HG03135 (cell line): ENCODE results near the gene DNAJC15.
A peak's percentile ranks its signal among the peaks of the same experiment; 100 is the strongest.

Experiments used
- ATAC-seq: cut with Tn5 transposase; IDR thresholded peaks from one replicate; pipeline ENCODE4 v1.9.1; 2021; ENCODE audit warnings: mild to moderate bottlenecking, moderate library complexity; ENCODE audit not compliant: unreplicated experiment

The DNAJC15 gene

GRCh38 chr13:43023289-43023963 is at the start of gene DNAJC15:
DNAJC15 (plus strand) TSS chr13:43023586; CDS start chr13:43023627, 41 bp downstream.
- ATAC-seq: peak; percentile 86

- ATAC-seq: no peak
Measured at GRCh38 chr13:42976066-42976465, 47.3 kb upstream of the DNAJC15 start.

GRCh38 chr13:42977219-42977659 is 46.1 kb upstream of the DNAJC15 start:
- no peak for ATAC-seq

GRCh38 chr13:42981317-42981716 is 42.1 kb upstream of the DNAJC15 start:
- ATAC-seq: no peak

DNA sequence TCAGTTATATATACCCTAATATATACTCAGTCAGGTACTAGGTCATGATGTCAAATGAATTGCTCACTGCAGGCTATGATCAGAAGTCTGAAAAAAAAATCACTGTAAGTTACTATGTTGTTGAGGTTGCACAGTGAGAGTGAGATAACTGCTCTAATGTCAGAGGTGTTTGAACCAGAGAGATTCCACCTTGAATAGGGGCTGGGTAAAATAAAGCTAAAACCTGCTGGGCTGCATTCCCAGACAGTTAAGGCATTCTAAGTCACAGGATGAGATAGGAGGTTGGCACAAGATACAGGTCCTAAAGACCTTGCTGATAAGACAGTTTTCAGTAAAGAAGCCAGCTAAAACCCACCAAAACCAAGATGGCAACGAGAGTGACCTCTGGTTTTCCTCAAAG is 41.5 kb upstream of the DNAJC15 start:
- ATAC-seq: no peak

DNA sequence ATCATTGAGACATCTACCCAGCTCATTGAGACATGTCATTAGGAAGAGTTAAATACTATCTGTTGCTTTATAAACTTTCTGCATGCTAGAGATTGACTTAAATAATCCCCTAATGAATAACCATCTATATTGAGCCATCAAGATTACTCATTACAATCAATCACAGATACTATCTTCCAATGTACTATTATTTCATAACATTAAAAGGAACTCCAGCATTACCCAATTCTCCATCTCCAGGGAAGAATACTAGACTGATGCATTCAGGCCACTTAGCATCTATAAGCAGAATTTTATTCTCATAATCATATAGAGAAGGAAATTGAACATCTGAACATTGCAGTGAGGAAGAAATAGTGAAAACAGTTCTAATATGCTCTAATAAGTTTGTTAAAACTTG is 39.4 kb upstream of the DNAJC15 start:
- no peak for ATAC-seq

GRCh38 chr13:42984691-42985090 is 38.7 kb upstream of the DNAJC15 start:
- ATAC-seq: no peak

DNA sequence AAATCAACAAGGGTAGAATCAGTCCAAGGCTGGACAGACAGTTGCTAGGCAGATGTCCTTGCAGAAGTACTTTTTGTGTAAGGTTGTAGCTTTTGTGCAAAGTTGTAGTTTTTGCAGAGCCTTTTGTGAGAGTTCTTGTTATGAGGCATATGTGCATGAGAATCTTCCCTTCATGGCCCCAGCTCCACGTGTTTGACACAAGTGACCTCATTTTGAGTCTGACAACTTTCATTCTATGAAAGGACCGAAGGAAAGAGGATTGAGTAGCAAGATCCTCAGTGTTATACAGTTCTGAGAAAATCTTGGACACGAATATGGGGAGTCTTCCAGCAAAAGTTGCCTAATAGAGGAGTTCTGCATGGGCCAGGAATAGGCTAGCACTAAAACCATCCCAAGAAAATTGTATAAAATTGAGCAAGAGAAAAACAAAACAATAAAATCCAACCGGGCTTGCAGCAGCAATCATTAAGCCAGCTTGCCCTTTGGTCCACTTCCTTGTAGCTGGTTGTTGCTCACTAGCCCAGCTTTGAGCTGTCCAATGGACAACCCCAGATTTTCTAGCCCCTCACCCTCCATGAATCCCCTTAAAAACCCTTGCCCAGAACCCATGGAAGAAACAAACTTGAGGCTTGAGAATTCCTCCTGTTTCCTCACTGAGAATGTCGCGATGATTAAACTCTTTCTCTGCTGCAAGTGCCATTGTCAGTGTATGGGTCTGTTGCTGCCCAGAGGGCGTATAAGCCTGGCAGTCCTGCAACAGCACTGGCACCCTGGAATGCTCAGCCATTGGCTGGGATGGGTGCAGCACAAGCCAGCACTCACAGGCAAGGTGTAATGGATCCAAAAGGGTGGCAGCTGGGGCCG is 37.8 kb upstream of the DNAJC15 start:
- no peak for ATAC-seq

DNA sequence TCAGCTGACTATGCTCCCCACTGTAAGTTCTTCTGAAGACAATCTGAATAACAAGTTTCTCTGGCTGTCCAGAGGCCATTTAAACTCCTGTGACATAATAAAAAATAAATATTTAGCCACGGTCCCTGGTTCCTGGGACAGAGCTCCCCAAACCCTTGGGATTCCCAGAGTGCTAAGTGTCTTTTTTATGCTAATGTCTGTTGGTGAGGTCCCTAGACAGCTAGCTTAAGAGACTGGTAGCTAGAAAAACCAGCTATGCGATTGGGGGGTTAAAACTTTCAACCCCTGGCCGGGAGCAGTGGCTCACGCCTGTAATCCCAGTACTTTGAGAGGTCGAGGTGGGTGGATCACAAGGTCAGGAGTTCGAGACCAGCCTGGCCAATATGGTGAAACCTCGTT is 37.2 kb upstream of the DNAJC15 start:
- ATAC-seq: no peak

DNA sequence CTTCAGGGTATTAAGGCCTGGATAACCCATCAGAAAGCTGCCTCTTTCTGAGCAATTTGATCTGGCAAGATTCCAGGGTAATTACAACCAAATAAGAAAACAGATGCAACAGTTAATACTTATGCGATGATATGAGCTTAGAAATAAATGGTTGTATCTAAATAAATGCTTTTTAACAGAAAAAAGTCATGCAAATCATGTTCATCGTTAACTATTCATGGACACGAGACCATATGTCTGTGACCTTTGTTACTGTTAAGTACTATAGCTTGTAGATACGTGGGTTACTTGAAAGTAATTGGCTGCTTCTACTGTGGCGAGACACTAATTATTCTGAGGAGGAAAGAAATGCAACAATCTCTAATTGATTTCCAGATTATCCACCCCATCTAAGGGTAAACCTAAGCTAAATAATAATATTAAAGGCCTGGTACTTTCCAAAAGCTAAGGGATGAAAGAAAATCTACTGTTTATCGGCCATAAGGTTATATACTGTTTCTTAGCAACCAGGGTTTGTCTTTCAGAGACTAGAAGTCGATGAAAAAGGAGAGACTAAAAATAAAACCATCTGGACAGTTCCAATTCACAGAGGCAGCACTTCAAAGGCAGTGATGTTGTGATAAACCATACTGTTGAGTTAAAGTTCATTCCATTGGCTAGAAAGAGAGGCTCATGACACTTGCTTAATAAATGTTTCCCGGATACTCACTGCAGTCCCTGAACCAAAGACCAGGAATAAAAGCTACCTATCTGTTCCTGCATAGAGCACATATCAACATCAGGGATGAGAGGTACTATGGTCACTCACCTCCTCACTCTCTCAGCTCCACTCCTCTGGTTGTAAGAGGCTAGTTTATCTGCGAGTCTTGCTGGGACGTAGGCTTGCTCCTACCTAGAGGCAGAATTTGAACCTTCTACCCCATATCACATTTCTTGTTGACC is 32.8 kb upstream of the DNAJC15 start:
- no peak for ATAC-seq

DNA sequence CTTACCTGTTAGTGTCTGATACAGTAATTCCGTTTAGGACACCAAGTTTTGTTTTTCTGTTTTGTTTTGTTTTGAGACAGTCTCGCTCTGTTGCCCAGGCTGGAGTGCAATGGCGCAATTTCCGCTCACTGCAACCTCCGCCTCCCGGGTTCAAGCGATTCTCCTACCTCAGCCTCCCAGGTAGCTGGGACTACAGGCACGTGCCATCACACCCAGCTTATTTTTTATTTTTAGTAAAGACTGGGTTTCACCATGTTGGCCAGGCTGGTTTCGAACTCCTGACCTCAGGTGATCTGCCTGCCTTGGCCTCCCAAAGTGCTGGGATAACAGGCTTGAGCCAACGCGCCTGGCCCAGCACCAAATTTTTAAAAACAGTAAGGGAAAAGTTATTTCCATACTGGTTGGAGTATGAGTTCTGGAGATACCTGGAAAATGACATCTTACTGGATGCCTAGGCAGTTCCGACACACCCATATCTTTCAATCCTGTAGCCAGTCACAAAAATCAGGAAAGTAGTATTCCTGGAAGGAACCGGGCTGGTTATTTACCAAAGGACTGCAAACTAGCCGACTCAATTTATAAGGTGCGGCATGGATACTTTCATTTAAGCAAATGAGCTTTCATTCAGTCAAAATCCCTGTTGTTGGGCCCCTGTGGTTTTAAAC is 32.0 kb upstream of the DNAJC15 start:
- peak; percentile 0 for ATAC-seq

DNA sequence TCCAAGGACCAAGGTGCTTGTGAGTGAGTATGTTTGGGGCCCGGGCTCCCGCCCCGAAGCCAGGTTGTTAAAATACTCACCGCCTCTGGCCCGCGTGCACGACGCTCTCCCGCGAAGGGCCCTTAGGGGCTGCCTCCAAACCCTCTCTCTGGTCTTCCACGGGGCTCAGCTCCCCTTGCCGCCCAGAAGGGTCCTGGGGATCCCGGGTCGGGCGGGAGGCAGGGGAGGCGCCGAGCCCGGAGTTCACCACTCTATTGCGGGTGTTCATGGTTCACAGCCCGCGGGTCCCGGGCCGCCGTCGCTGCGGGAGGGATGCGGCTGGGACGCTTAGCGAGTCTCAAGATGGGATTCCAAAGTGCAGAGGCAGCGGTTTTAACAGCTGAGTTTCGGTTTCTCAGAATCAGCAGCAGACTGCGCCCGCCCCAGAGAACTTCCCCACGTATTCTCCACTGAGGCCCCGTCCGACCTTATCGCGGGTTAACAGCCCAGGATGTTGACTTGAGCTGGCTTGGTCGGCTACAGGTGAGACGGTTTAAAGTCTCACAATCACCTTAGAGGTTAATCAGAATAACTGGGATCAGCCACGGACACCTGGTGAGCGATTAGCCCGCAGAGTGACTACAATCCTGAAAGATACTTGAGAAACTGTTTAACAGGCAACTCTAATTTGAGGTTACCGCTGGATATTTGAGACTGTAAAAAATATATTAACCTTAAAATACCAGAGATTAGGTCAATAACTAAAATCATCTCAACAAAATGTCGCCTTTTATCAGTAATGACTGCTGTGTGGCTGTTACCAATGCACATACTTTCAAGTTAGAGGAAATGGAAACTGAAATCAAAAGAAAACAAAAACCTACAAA is 31.3 kb upstream of the DNAJC15 start, which contains the start of gene EPSTI1:
EPSTI1 (minus strand) TSS at position 344 of the 866 bp plus-strand sequence; CDS start at position 268, 76 bp downstream.
- ATAC-seq: peak; percentile 64

- ATAC-seq: peak; percentile 3
Measured at GRCh38 chr13:42992764-42993122, 30.6 kb upstream of the DNAJC15 start.

DNA sequence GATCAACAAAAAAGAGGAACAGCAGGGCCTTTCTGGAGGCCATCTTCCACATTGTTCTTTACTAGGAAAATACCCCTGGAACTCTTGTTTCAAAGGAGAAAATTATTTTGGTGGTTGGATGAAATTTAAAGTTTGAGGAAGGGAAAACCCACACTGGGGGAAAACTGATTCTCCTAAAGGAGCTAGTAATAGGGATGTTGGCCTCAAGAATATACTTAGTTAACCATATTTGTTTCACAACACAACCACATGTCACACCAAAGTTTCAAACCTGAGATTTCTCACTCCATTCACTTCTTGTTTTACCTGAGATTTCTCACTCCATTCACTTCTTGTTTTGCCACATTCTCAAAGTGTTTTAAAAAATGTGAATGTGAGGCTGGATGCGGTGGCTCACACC is 28.5 kb upstream of the DNAJC15 start:
- no peak for ATAC-seq

DNA sequence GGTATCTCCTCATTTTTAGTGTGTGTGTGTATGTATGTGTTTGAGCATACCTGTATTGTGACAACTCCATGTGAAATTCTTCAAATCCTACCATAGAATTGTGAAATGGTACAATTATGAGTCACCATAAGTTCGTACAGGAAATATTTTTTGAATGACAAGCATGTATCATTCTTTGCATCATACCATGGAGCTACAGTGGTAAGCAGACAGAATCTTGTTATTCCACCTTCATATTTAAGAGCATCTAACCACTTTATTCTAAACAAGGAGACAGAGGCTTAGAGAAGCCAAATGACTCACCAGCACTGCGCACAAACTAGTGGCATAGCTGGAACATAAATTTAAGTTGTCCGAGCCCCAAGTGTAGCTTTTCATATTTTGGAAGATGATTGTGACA is 26.8 kb upstream of the DNAJC15 start:
- no peak for ATAC-seq

DNA sequence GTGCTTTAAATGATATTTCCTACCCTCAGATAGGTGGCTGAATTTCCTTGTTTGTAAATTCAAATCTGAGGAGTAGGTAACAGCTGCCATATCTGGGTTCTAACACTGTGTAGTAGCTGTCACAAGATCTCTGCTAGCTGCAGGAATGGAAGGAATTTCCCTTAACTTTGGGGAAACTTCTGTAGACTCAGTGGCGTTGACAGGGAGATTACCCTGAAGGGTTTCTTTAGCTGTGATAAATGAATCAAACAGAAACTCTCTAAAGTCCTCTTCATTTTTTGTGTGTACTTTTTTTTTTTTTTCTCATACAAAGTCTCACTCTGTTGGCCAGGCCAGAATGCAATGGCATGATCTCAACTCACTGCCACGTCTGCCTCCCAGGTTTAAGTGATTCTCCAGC is 26.0 kb upstream of the DNAJC15 start:
- no peak for ATAC-seq

GRCh38 chr13:42999491-42999890 is 23.9 kb upstream of the DNAJC15 start:
- ATAC-seq: no peak

- no peak for ATAC-seq
Measured at GRCh38 chr13:43000676-43001075, 22.7 kb upstream of the DNAJC15 start.

DNA sequence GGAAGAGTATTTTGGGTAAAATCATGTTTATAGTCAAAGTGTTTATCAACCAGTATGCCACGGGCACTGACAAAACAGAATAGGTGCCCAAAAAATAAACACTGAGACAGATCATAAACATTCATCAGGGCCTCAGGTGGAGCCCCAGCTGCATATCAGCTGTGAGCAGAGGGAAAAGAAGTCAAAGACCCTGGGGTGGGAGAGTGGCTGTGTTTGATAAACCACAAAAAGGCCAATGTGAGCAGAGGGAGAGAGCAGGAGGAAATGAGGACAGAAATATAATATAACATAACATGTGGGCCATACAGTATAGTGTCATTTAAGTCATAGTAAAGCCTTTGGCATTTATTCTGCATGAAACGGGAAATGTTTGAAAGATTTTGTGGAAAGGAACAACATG is 21.4 kb upstream of the DNAJC15 start:
- ATAC-seq: no peak

DNA sequence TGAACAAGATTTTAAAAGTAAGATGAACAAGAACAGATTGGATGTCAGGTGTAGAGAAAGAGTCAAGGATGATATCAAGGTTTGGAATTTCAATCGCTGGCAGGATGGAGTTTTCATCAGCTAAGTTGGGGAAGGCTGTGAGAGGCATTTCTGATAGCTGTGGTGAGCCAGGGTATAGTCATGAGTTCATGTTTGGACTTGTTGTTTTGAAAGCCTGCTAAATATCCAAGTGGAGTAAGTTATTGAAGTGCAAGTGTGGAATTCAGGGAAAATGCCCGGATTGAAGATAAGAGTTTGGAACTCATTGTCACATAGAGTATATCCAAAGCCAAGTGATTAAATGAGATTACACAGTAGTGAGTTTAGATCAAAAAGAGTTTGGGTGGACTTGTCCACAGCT is 20.4 kb upstream of the DNAJC15 start:
- ATAC-seq: no peak
